GM12878 (cell line): ENCODE data around the gene CHDH. TPM values are rescaled to one million over a fixed set of nuclear protein-coding genes. Genes with fewer than 3 reads are reported as not detected.
A peak's percentile ranks its signal among the peaks of the same experiment; 100 is the strongest.

Experiments
- ATAC-seq: fragments of 200-7000 bp; cut with Tn5 transposase; 3 replicates; pipeline ENCODE4 v1.9.1; 2020; ENCODE audit warnings: mild to moderate bottlenecking, moderate library complexity
- BruUV-seq: library from RNA; stranded (reverse); fragments of 400-500 nt; replicated peaks from 2 replicates; lab custom pipeline; 2021; lab: Mats Ljungman, UMichigan
- CTCF ChIA-PET: fragments of 300-600 bp; sonication (Branson Sonifier 250); formaldehyde crosslinking; extraction: SDS; loops from one replicate; lab custom pipeline; 2021; ENCODE audit warnings: inconsistent platforms; lab: Yijun Ruan, JAX
- POLR2A ChIA-PET: fragments of 350-600 bp; formaldehyde crosslinking; extraction: SDS; loops from one replicate; lab custom pipeline; 2021; ENCODE audit warnings: inconsistent platforms; lab: Charles Lee
- RAD21 ChIA-PET: fragments of 300-600 bp; sonication (Branson Sonifier 250); formaldehyde crosslinking; loops from one replicate; lab custom pipeline; 2023; ENCODE audit warnings: antibody characterized with exemption; ENCODE audit not compliant: unreplicated experiment; lab: Charles Lee
- SMC1A ChIA-PET: fragments of 300-600 bp; sonication (Branson Sonifier 250); formaldehyde crosslinking; loops from one replicate; lab custom pipeline; 2023; ENCODE audit not compliant: unreplicated experiment, uncharacterized antibody; lab: Charles Lee
- DNase-seq: peaks from one replicate; pipeline ENCODE4 v3.0.0-alpha.2; 2011; ENCODE audit warnings: low read depth, low spot score
- FAIRE-seq: peaks from 3 replicates; lab custom pipeline; 2011; peaks lifted over from hg19 to GRCh38; lab: Jason Lieb, UNC
- H2AFZ ChIP-seq: 2 replicates; pipeline ENCODE4 v1.6.0; 2011; ENCODE audit warnings: low read depth, low read length, control low read depth; ENCODE audit not compliant: control insufficient read depth
- H3K27ac ChIP-seq: 2 replicates; pipeline ENCODE4 v1.5.1; 2011; ENCODE audit warnings: control low read depth; ENCODE audit not compliant: control insufficient read depth, insufficient read depth
- H3K27me3 ChIP-seq, 2 experiments: replicated peaks in 1 of 2; 2 replicates each; pipeline versions ENCODE4 v1.6.0 to v1.6.1; 2011; ENCODE audit warnings: low read length in 1 of 2; ENCODE audit not compliant: control insufficient read depth in 2 of 2, insufficient read depth in 2 of 2
- H3K36me3 ChIP-seq, 2 experiments: 2 replicates each; pipeline ENCODE4 v1.5.1; 2011; ENCODE audit warnings: low read length in 1 of 2; ENCODE audit not compliant: control insufficient read depth in 2 of 2, insufficient read depth in 2 of 2
- H3K4me1 ChIP-seq: 2 replicates; pipeline ENCODE4 v1.6.1; 2011; ENCODE audit warnings: mild to moderate bottlenecking, low read length, moderate library complexity, mixed read lengths; ENCODE audit not compliant: control insufficient read depth, insufficient read depth
- H3K4me2 ChIP-seq: 2 replicates; pipeline ENCODE4 v1.6.0; 2011; ENCODE audit warnings: control low read depth; ENCODE audit not compliant: control insufficient read depth, insufficient read depth
- H3K4me3 ChIP-seq: fragments of 200-600 bp; sonication (generic); 2 replicates; pipeline ENCODE4 v1.5.1; 2016
- H3K79me2 ChIP-seq: 2 replicates; pipeline ENCODE4 v1.6.0; 2011; ENCODE audit warnings: low read length; ENCODE audit not compliant: control insufficient read depth, insufficient read depth
- H3K9ac ChIP-seq: 2 replicates; pipeline ENCODE4 v1.8.0; 2011; ENCODE audit warnings: low read length, control low read depth, mixed read lengths; ENCODE audit not compliant: control insufficient read depth, insufficient read depth
- H3K9me3 ChIP-seq: replicated peaks from 3 replicates; pipeline ENCODE4 v1.5.1; 2011; ENCODE audit warnings: mild to moderate bottlenecking, low read length; ENCODE audit not compliant: control insufficient read depth, insufficient read depth
- H4K20me1 ChIP-seq: 2 replicates; pipeline ENCODE4 v1.6.0; 2011; ENCODE audit not compliant: control insufficient read depth, insufficient read depth
- ATF7 ChIP-seq: fragments of 450-650 bp; IDR thresholded peaks from 2 replicates; pipeline ENCODE4 v1.6.1; 2016; ENCODE audit warnings: low read depth, mild to moderate bottlenecking
- CREB1 ChIP-seq: IDR thresholded peaks from 2 replicates; pipeline ENCODE4 v1.6.1; 2012; ENCODE audit warnings: low read depth, mild to moderate bottlenecking, inconsistent platforms
- DPF2 ChIP-seq: fragments of 450-650 bp; IDR thresholded peaks from 2 replicates; pipeline ENCODE4 v1.6.1; 2017; ENCODE audit warnings: mild to moderate bottlenecking
- E4F1 ChIP-seq: fragments of 450-650 bp; IDR thresholded peaks from 2 replicates; pipeline ENCODE4 v1.6.1; 2018; ENCODE audit warnings: borderline replicate concordance, mild to moderate bottlenecking; ENCODE audit not compliant: partially characterized antibody
- EP300 ChIP-seq, 2 experiments: fragments of 150-350 bp in 1 of 2; IDR thresholded peaks; 2 replicates each; pipeline ENCODE4 v1.6.1; 2011 to 2012; ENCODE audit warnings: low read depth in 2 of 2, low read length in 2 of 2, borderline replicate concordance in 1 of 2, improper control_type of control experiment in 1 of 2, inconsistent platforms in 1 of 2; ENCODE audit not compliant: control insufficient read depth in 1 of 2
- MEF2A ChIP-seq: IDR thresholded peaks from 2 replicates; pipeline ENCODE4 v1.6.1; 2011; ENCODE audit warnings: low read depth, mild to moderate bottlenecking, low read length, moderate library complexity; ENCODE audit not compliant: insufficient read depth
- NR2C2 ChIP-seq: IDR thresholded peaks from 2 replicates; pipeline ENCODE4 v1.6.1; 2011; ENCODE audit warnings: borderline replicate concordance, low read depth; ENCODE audit not compliant: control insufficient read depth, insufficient read length
- PAX8 ChIP-seq: fragments of 450-650 bp; IDR thresholded peaks from 2 replicates; pipeline ENCODE4 v1.6.1; 2017; ENCODE audit warnings: mild to moderate bottlenecking, moderate library complexity
- RB1 ChIP-seq: fragments of 450-650 bp; formaldehyde crosslinking; IDR thresholded peaks from 2 replicates; pipeline ENCODE4 v1.6.1; 2017; ENCODE audit warnings: mild to moderate bottlenecking, borderline replicate concordance
- SP1 ChIP-seq: IDR thresholded peaks from one replicate; pipeline ENCODE4 v1.6.1; 2011; ENCODE audit warnings: low read depth, low read length
- SPI1 ChIP-seq: IDR thresholded peaks from 2 replicates; pipeline ENCODE4 v1.6.1; 2011; ENCODE audit warnings: low read depth, mild to moderate bottlenecking, low read length, moderate library complexity, borderline replicate concordance; ENCODE audit not compliant: insufficient read depth
- YY1 ChIP-seq: IDR thresholded peaks from 2 replicates; pipeline ENCODE4 v1.6.1; 2011; ENCODE audit warnings: low read depth, mild to moderate bottlenecking, low read length
- ZNF24 ChIP-seq: fragments of 450-650 bp; IDR thresholded peaks from 2 replicates; pipeline ENCODE4 v1.6.1; 2017; ENCODE audit warnings: antibody characterized with exemption, mild to moderate bottlenecking
- ZNF687 ChIP-seq: fragments of 450-650 bp; IDR thresholded peaks from 2 replicates; pipeline ENCODE4 v1.6.1; 2017; ENCODE audit warnings: mild to moderate bottlenecking, moderate library complexity
- WGBS: methylation state at CpG from one replicate; pipeline ENCODE4 v1.1.6; 2016; ENCODE audit warnings: low lambda C conversion rate; ENCODE audit not compliant: insufficient replicate concordance, insufficient coverage; ENCODE audit errors: missing lambda C conversion rate; 5-methylcytosine and 5-hydroxymethylcytosine counted together
- in situ Hi-C: fragments of 300-500 bp; cut with MboI; formaldehyde crosslinking; loops from 9 replicates; pipeline ENCODE4 v1.14.3; 2018; ENCODE audit warnings: mixed read lengths
- intact Hi-C: fragments of 100-400 bp; cut with micrococcal nuclease; formaldehyde crosslinking; loops from one replicate; pipeline ENCODE4 v1.14.2; 2022; ENCODE audit not compliant: unreplicated experiment
- polyA plus RNA-seq, 11 experiments: library from polyadenylated mRNA; depleted of rRNA in 4 of 11; unstranded in 6 of 11; stranded (reverse) in 5 of 11; fragments of >200 nt; fragmentation: Nextera tagmentation in 4 of 11; fragmentation: Illumina TruSeq in 1 of 11; extraction: Ambion mirVana in 4 of 11; extraction: Trizol in 1 of 11; gene quantifications; 1 replicate in 1 of 11; 2 replicates in 10 of 11; pipeline versions ENCODE4 v1.2.1 to v1.2.3, GENCODE V29; 2011 to 2016; ENCODE audit warnings: inconsistent platforms in 2 of 11, missing spikeins in 2 of 11, low read depth in 1 of 11
- total RNA-seq, 4 experiments: library from RNA; depleted of rRNA in 3 of 4; stranded (reverse); fragments of >200 nt in 3 of 4; fragmentation: Illumina TruSeq in 1 of 4; extraction: Trizol in 1 of 4; gene quantifications; 2 replicates each; pipeline versions ENCODE4 v1.2.1 to v1.2.3, GENCODE V29; 2013 to 2021

Gene CHDH
- total and polyA plus RNA-seq, 10 of the 15 experiments (the other 5 are each of a cell fraction or from before 2014, with no cell fraction given) = 0.95 to 8.3 (median 2.9) TPM

- ChIA-PET POLR2A (interaction anchor here (2.6 to 4.5 kb wide), 2 partner anchors 22 to 72 kb away, joined by 7 to 30 read pairs; partner anchors contain the start of genes CHDH and IL17RB), CTCF (interaction anchor here (0.9 kb wide), 1 partner anchor 68 kb away, joined by 3 read pairs; no protein-coding TSS in a partner anchor), RAD21 (interaction anchor here (1.0 to 4.9 kb wide), 4 partner anchors 13 to 75 kb away, joined by 4 to 41 read pairs (median 6); partner anchors contain the start of genes CHDH and IL17RB), SMC1A (interaction anchor here (0.9 to 4.5 kb wide), 5 partner anchors 9 to 118 kb away, joined by 3 to 40 read pairs (median 4); no protein-coding TSS in a partner anchor)
- no peak for DNase-seq
- in situ Hi-C loops (no loop called here), intact Hi-C loops (no loop called here)
- WGBS = 81% methylated on average over 5 of the region's 5 CpGs
- Histone ChIP-seq H3K4me3 (no peak overlapping the region), H3K79me2 (no peaks in the 10 kb centered on the region), H3K27me3 (no peaks in the 10 kb centered on the region), H3K4me2 (no peak overlapping the region), H3K36me3 (no peaks in the 10 kb centered on the region), H2AFZ (no peak overlapping the region), H4K20me1 (no peaks in the 10 kb centered on the region), H3K9me3 (no peaks in the 10 kb centered on the region), H3K9ac (no peak overlapping the region; the same call in 1 of the 2 replicates), H3K27ac (peak overlapping the region; percentile 25), H3K4me1 (peaks cover 29% of the 10 kb centered on the region)
- BruUV-seq = no TSS peak
- no peak for FAIRE-seq
- no peak; the same call in 1 of the 3 replicates for ATAC-seq
- TF ChIP-seq ATF7 (no peak), MEF2A (no peak), SP1 (no peak), CREB1 (no peak), ZNF687 (peak; percentile 28; the same call in 1 of the 2 replicates), NR2C2 (no peak), YY1 (no peak), EP300 (IDR thresholded peaks at IDR 0.05; ENCODE audit: borderline replicate concordance in 1 of 2, control insufficient read depth in 1 of 2, low read depth in 2 of 2, low read length in 2 of 2) (no peak), ZNF24 (no peak), RB1 (no peak), SPI1 (peak; percentile 74; the same call in 1 of the 2 replicates), E4F1 (no peak), PAX8 (no peak), DPF2 (no peak)
Measured at GRCh38 chr3:53773021-53773436, 73.2 kb downstream of the CHDH start.
